CD1c-positive myeloid dendritic cell (primary cell): ENCODE data around the gene SLC35F1.

Source experiments
- DNase-seq: peaks from one replicate; pipeline ENCODE4 v3.0.0-alpha.2; 2016; ENCODE audit errors: extremely low spot score

The SLC35F1 gene

GRCh38 chr6:118197539-118197938 is 290.5 kb downstream of the SLC35F1 start:
- DNase-seq, result no peak

GRCh38 chr6:118198746-118199145 is 291.7 kb downstream of the SLC35F1 start:
- DNase-seq, result no peak

GRCh38 chr6:118200160-118200559 is 293.1 kb downstream of the SLC35F1 start:
- no peak for DNase-seq

GRCh38 chr6:118202517-118202916 is 295.5 kb downstream of the SLC35F1 start:
- no peak for DNase-seq

GRCh38 chr6:118203545-118203944 is 296.5 kb downstream of the SLC35F1 start:
- no peak for DNase-seq

GRCh38 chr6:118206221-118206620 is 299.2 kb downstream of the SLC35F1 start:
- no peak for DNase-seq

GRCh38 chr6:118207947-118208346 is 300.9 kb downstream of the SLC35F1 start:
- DNase-seq, result no peak

- DNase-seq, result no peak
Measured at GRCh38 chr6:118212451-118213173, 305.5 kb downstream of the SLC35F1 start.

GRCh38 chr6:118215269-118215668 is 308.2 kb downstream of the SLC35F1 start:
- no peak for DNase-seq

GRCh38 chr6:118216751-118217150 is 309.7 kb downstream of the SLC35F1 start:
- DNase-seq, result no peak

GRCh38 chr6:118218156-118218555 is 311.1 kb downstream of the SLC35F1 start:
- DNase-seq, result no peak

- DNase-seq, result no peak
Measured at GRCh38 chr6:118220429-118221128, 313.5 kb downstream of the SLC35F1 start.

GRCh38 chr6:118223316-118223715 is 316.3 kb downstream of the SLC35F1 start:
- DNase-seq, result no peak

- no peak for DNase-seq
Measured at GRCh38 chr6:118228886-118229285, 321.8 kb downstream of the SLC35F1 start.

GRCh38 chr6:118240878-118241528 is 333.9 kb downstream of the SLC35F1 start:
- DNase-seq, result no peak

GRCh38 chr6:118246406-118246805 is 339.3 kb downstream of the SLC35F1 start:
- DNase-seq, result no peak

GRCh38 chr6:118248171-118248570 is 341.1 kb downstream of the SLC35F1 start:
- no peak for DNase-seq

GRCh38 chr6:118249680-118250079 is 342.6 kb downstream of the SLC35F1 start:
- DNase-seq, result no peak

- DNase-seq, result no peak
Measured at GRCh38 chr6:118252474-118252873, 345.4 kb downstream of the SLC35F1 start.

GRCh38 chr6:118253741-118254140 is 346.7 kb downstream of the SLC35F1 start:
- no peak for DNase-seq

- no peak for DNase-seq
Measured at GRCh38 chr6:118260833-118261232, 353.8 kb downstream of the SLC35F1 start.

GRCh38 chr6:118263921-118264486 is 356.9 kb downstream of the SLC35F1 start:
- no peak for DNase-seq

GRCh38 chr6:118269659-118270058 is 362.6 kb downstream of the SLC35F1 start:
- DNase-seq, result no peak
